OCI-LY3 (cell line): ENCODE results near the gene PIEZO2.

Experiments used
- CTCF ChIP-seq: fragments of 200-600, 300-600 bp; sonication (generic); IDR thresholded peaks from 2 replicates; pipeline ENCODE4 v1.5.1; 2014; ENCODE audit warnings: antibody characterized with exemption, low read length, low read depth
- EZH2phosphoT487 ChIP-seq: fragments of 200-600 bp; shearing (Covaris generic); IDR thresholded peaks from 2 replicates; pipeline ENCODE4 v1.6.1; 2018; ENCODE audit warnings: antibody characterized with exemption, mixed run types, low read depth

GRCh38 chr18:10767658-10768057, 381.7 kb downstream of the PIEZO2 start:
- TF ChIP-seq CTCF (no peak), EZH2phosphoT487 (no peak)
